ENCODE results near the gene CDKL1.

GRCh38 chr14:50417853-50418252, 21.2 kb upstream of the CDKL1 start:
- TF ChIP-seq CTCF (conservative IDR thresholded peaks at IDR 0.05; ENCODE audit: low read depth, low read length): no peak
- no peak for TF ChIP-seq EZH2 (IDR thresholded peaks at IDR 0.05; ENCODE audit: borderline replicate concordance, low read depth, low read length, poor library complexity, severe bottlenecking)
